ENCODE results near the gene ZFP37. TPM values are rescaled to one million over a fixed set of nuclear protein-coding genes. Genes with fewer than 3 reads are reported as not detected.

Gene ZFP37
- total and polyA plus RNA-seq, 10 donors: 0.65 to 4.1 (median 2.6) TPM

DNA sequence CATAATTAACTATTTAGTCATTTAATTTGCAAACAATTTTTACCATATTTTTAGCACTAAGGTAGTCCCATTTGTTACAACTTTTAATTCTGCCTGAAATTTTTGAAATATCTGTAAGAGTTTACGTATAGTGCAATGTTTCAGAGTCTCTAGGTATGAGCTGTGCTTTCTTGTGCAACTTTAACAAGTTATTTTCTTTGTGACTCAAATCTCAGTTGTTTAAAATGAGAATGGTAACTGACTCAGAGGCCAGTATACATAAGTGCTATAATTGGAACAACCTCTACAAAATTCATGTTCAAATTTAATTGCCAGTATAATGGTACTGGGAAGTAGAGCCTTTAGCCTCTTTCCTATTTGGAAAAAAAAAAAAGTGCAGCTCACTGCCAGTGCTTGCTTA, 30.3 kb downstream of the ZFP37 start:
- 57 to 73% (median 65%) methylated on average over 1 of the region's 1 CpG for WGBS, 5 donors
- intact Hi-C loops (cut with DNase I; ENCODE audit: low total_unique reads): no loop called here
- H3K9me3 ChIP-seq: peaks cover 11 to 96% (median 94%) of the 10 kb centered on the region in 8 donors
- no peaks in the 10 kb centered on the region for H3K36me3 ChIP-seq
- TF ChIP-seq POLR2AphosphoS5 (IDR thresholded peaks at IDR 0.05) (no peak), POLR2A (IDR thresholded peaks at IDR 0.05) (no peak)
- TF ChIP-seq, protein P1, sequence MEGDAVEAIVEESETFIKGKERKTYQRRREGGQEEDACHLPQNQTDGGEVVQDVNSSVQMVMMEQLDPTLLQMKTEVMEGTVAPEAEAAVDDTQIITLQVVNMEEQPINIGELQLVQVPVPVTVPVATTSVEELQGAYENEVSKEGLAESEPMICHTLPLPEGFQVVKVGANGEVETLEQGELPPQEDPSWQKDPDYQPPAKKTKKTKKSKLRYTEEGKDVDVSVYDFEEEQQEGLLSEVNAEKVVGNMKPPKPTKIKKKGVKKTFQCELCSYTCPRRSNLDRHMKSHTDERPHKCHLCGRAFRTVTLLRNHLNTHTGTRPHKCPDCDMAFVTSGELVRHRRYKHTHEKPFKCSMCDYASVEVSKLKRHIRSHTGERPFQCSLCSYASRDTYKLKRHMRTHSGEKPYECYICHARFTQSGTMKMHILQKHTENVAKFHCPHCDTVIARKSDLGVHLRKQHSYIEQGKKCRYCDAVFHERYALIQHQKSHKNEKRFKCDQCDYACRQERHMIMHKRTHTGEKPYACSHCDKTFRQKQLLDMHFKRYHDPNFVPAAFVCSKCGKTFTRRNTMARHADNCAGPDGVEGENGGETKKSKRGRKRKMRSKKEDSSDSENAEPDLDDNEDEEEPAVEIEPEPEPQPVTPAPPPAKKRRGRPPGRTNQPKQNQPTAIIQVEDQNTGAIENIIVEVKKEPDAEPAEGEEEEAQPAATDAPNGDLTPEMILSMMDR (IDR thresholded peaks at IDR 0.05 in 8 of 11, conservative IDR thresholded peaks at IDR 0.05 in 3 of 11): no peak
- H3K27me3 ChIP-seq (replicated peaks in 1 of 7): no peaks in the 10 kb centered on the region
- H3K4me3 ChIP-seq: no peak overlapping the region
- DNase-seq: no peak
- H3K4me1 ChIP-seq: no peaks in the 10 kb centered on the region
- no peak overlapping the region for H3K27ac ChIP-seq

DNA sequence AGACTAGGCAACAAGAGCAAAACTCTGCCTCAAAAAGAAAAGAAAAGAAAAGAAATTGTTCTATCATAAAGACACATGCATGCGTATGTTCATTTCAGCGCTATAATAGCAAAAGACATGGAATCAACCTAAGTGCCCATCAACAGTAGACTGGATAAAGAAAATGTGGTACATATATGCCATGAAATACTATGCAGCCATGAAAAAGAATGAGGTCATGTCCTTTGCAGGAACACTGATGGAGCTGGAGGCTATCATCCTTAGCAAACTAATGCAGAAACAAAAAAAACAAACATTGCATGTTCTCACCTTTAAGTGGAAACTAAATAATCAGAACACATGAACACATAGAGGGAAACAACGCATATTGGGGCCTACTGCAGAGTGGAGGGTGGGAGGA, 38.3 kb downstream of the ZFP37 start:
- H3K27ac ChIP-seq: no peak overlapping the region
- no peaks in the 10 kb centered on the region for H3K36me3 ChIP-seq
- peaks cover 0 to under 1% (median 0%) of the 10 kb centered on the region in 7 donors for H3K27me3 ChIP-seq (replicated peaks in 1 of 7)
- TF ChIP-seq POLR2A (IDR thresholded peaks at IDR 0.05): no peak
- no peak for TF ChIP-seq POLR2AphosphoS5 (IDR thresholded peaks at IDR 0.05)
- TF ChIP-seq, protein P1 (IDR thresholded peaks at IDR 0.05 in 8 of 11, conservative IDR thresholded peaks at IDR 0.05 in 3 of 11): no peak
- H3K9me3 ChIP-seq: peaks cover 6 to 100% (median 99%) of the 10 kb centered on the region in 8 donors
- DNase-seq: no peak
- H3K4me1 ChIP-seq: no peaks in the 10 kb centered on the region
- 89 to 92% (median 91%) methylated on average over 3 of the region's 3 CpGs; no CpG with 5 or more reads in 1 of the 5 donors for WGBS, 5 donors
- H3K4me3 ChIP-seq: no peak overlapping the region
- intact Hi-C loops (cut with DNase I; ENCODE audit: low total_unique reads): no loop called here

DNA sequence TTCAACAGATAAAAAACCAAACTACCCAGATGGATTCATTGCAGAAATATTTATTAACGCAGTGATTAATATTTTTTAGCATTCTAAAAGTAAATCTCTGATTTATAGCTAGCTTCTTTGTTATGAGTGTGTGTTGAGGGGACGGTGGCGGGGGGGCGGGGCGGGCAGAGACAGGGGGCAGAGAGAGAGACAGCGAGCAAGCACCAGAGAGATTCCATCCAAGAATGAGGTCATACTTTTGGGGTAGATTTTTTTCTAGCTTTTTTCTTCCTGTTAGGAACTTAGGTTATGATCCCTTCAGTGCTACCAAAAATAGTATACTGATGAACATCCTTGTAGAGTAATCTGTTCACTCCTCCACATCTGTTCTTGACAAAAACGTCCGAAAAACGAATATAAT, 44.0 kb downstream of the ZFP37 start:
- intact Hi-C loops (cut with DNase I; ENCODE audit: low total_unique reads): no loop called here
- Histone ChIP-seq H3K36me3 (peaks cover 0 to 6% (median 0%) of the 10 kb centered on the region in 6 donors), H3K4me3 (peak overlapping the region in 5 of 8 donors; percentile 13 to 68 (median 22)), H3K27me3 (replicated peaks in 1 of 7) (peaks cover 0 to 20% (median 3%) of the 10 kb centered on the region in 7 donors), H3K4me1 (no peaks in the 10 kb centered on the region), H3K27ac (no peak overlapping the region), H3K9me3 (peaks cover 0 to 100% (median 81%) of the 10 kb centered on the region in 8 donors)
- WGBS, 5 donors: 39 to 46% (median 44%) methylated on average over 9 of the region's 9 CpGs
- no peak for TF ChIP-seq POLR2AphosphoS5 (IDR thresholded peaks at IDR 0.05)
- TF ChIP-seq, protein P1 (IDR thresholded peaks at IDR 0.05 in 8 of 11, conservative IDR thresholded peaks at IDR 0.05 in 3 of 11): no peak
- TF ChIP-seq POLR2A (IDR thresholded peaks at IDR 0.05): no peak
- no peak for DNase-seq

DNA sequence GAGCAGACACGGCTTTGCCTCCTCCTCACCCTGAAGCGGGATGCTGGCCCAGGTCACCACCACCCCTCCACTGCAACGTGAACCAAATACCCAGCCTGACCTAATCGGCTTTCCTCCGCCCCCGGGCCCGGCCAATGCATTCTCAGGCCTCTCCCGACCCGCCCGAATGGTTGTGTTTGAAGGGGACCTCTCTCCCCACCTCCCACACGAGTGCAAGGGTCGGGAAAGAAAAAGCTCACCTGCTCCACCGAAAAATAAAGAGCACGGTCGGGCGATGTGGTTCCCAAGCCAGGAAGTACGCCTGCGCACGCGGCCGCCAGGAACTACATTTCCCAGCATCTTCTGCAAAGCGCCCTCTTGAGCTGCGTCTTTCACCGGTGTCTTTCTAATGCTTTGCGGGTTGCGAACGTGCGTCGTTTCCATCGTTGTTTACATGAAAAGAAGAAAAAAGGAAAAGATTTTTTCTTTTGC, 44.6 kb downstream of the ZFP37 start, which contains the start of gene ZNF883:
TSS of gene ZNF883 (minus strand) at position 282 of the 471 bp plus-strand sequence.
- Histone ChIP-seq H3K27ac (no peak within 1 kb of the TSS), H3K36me3 (peaks cover 0 to 7% (median 0%) of the 10 kb centered on the region in 6 donors), H3K9me3 (peaks cover 0 to 100% (median 81%) of the 10 kb centered on the region in 8 donors), H3K27me3 (replicated peaks in 1 of 7) (peaks cover 0 to 20% (median 3%) of the 10 kb centered on the region in 7 donors), H3K4me1 (no peaks in the 10 kb centered on the region), H3K4me3 (peak within 1 kb of the TSS in 6 of 8 donors; percentile 13 to 68 (median 22))
- peak; percentile 77 for DNase-seq
- intact Hi-C loops (cut with DNase I; ENCODE audit: low total_unique reads): no loop called here
- WGBS, 5 donors: 5 to 10% (median 7%) methylated on average over 29 to 30 of the region's 30 CpGs
- TF ChIP-seq POLR2AphosphoS5 (IDR thresholded peaks at IDR 0.05): no peak
- TF ChIP-seq, protein P1 (IDR thresholded peaks at IDR 0.05 in 8 of 11, conservative IDR thresholded peaks at IDR 0.05 in 3 of 11): no peak
- no peak for TF ChIP-seq POLR2A (IDR thresholded peaks at IDR 0.05)

Measured in spleen (tissue), 11 donors.